Measurements from ENCODE around the gene KLF7.

The KLF7 gene

DNA sequence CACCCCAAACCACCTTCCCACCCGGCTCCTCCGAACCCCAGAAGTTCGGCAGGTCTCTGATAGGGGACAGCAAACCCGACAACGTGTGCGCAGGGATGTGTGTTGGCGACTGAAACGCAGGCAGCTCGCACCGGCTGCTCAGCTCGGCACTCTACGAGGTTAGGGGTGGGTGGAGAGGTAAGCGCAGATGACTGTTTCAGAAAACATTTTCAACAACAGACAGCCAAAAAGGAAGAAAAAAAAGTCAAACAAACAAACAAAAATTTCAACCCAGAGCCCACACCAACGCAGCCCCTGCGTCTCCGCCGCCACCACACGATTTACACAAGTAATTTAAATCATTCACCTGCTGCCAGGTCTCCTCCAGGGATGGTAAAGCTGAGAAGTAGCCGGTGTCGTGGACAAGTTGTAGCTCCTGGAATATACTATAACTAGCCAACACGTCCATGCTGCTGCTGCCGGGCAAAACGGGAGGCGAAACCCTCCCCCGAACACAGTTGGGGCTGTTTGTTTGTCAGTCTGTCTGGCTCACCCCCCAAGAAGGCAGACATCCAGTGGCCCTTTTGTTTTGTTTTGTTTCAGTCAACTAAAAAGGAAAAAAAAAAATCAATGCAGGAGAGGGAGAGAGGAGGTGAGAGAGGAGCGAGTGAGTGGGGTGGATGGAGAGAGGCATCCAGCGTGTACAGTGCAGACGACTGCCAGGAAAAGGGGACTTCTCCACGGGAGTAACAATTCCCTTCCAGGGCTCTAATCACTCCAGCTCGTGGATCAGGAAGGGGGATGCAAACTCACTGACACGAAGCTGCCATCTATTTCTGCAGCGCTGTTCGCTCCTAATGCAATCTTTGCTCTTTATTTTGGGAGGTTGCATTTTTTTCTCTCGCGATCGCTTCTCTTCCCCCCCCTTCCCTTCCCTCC, at the start of gene KLF7:
TSS of gene KLF7 (minus strand) at position 828 of the 918 bp plus-strand sequence. CDS start at position 448, 380 bp downstream.
- peak; percentile 35 to 52 (median 44) for DNase-seq (ENCODE audit: low read depth in 3 of 3)

DNA sequence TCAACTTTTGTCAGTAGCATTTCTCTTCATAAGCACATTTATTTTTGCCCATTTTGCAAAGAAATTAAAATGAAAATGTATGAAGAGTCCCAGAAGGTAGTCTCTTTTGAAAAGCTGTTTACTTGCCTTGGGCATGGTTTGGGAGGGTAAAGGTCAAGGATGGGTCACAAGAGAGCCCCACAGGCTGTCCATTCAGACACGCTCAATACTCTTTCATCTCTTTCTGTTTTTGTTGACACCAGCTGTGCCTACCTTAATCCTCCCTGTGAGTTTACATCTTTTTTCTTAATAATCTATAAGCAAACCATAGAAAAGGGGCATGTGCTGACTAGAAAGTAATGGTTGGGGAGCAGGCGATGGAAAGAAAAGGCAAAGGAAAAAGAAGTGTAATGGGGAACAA, 49.6 kb upstream of the KLF7 start:
- DNase-seq (ENCODE audit: low read depth in 3 of 3): no peak

DNA sequence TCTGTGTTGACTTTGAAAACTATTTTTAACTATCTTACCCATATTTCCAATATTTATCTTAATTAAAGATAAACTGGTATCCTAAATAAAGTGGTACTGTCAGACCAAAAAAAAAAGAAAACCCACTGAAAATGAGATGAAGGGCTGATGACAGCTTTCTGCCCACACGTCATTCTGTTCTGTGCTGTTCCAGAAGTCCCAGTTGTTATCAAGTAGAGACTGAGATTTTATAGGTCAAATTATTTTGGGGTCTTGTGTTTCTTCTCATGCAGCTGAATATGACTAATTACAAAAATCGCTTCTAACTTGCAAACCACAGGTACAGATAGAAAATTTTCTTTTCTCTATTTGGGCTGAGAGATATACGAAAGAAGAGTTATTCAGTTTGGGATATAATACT, 48.7 kb upstream of the KLF7 start:
- DNase-seq (ENCODE audit: low read depth in 3 of 3): no peak

DNA sequence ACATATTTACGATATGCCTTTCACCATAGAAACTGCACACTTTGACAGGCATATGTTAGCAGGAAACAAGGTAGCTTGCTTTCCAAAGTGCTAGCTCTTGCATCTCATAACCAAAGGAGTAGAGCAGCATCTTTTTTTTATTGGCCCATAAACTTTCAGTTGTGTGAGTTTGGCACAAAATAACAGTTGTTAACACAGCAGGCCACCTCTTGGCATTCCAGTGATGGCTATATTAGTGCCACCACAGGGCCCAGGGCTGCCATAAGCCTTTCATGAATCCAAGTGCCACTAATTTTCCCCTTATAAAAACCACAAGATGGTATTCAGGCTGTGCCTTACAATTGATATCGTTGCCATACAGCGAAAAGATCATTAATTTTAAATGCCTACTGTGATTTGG, 40.3 kb upstream of the KLF7 start:
- no peak for DNase-seq (ENCODE audit: low read depth in 3 of 3)

DNA sequence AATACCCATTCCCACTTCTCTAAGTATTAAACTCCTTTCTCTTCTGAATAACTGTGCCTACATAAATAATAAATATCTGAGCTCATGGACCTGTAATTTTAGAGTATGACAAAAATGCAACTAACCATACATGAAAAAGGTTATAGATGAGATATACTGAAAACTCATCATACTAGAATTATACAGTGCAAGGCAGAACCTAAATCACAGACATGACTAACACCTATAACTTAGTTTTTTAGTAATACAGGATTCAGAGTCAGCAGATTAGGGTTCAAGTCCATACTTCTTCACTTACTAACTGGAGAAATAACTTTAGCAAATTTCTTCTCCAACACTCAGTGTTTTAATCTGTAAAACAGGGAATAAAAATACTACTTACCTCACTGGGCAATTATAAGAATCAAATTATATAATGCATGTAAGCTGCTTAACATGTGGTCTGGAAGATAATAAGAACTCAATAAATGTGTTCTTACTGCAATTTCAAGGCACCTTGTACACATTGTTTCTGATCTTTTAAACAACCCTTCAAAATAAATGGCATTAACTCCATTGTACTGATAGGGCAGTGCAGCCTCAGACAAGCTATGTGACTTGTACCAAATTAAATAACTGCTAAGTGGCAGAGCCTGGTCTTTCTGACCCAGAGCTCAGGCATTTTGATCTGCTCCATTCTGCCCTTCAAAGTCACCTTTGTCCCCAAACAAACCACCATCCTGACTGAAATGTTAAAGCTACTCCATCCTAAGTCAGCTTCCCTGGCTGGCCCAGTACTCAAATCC, 39.6 kb upstream of the KLF7 start:
- DNase-seq (ENCODE audit: low read depth in 3 of 3): no peak

DNA sequence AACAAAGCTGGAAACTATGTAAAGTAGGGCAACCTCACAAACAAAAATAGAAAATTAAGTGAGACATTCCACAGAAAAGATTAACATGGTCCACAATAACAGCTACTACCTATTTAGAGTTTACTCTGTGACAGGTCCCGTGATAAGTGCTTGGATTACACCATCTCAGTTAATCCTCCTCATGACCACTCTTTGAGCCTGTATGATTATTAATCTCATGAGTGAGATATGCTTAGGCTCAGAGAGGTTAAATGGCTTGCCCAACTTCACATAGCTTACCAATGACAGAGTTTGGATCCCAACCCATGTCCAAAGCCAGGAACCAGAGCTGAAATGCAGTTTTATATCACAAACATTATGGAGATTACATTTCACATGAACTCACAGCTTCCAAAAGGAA, 37.3 kb upstream of the KLF7 start:
- DNase-seq (ENCODE audit: low read depth in 3 of 3): no peak

DNA sequence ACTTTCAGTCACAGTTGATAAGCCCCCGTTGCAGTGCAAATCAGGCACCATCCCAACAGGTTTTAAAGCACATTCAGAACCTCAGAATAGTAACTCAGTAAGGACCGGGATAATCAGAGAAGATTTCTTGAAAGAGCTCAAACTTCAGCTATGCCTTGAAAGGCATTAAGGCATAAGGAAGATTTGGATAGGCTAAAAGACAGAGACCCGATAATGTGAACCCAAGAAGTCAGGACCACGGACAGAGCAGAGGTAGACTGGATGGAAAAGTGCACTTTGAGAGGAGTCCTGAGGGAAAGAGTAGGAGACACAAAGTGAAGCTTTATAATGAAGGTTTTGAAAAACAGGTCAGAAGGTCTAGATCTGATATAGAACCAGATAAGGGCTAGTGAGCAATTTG, 36.9 kb upstream of the KLF7 start:
- no peak for DNase-seq (ENCODE audit: low read depth in 3 of 3)

DNA sequence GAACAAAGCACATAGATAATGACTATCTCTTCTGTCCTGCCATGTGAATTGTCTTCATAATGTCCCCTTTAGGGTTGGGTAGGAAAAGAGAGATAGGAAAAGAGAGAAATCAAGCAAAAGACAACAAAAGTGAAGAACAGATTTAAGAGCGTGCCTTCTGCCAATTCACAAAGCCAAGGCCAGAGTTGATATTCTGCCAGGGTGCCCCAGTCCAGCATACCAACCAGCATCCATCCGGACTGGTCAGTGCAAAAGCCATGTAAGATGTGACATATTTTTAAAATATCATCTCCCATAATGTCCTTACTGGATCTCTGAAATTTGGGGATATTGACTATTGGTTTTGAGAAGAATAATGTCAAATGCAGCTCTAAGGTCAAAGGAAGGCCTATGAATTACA, 35.7 kb upstream of the KLF7 start:
- DNase-seq (ENCODE audit: low read depth in 3 of 3): no peak

DNA sequence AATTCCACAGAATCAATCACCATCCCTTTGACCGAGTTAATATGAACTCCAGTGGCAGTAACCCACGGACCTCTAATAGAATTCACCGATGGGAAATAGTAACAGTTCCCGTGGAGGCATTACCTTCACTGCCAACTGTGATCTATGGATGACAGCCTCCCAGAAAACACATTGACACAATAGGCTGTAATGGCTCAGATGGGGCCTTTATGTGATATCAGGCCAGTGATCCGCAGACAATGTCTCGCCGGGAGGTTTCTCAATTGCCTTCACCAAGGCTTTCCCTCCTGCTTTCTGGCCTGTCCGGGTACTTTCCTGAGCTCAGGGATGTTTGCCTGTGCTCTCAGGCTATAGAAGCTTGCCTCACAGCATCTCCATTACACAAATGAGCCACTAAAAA, 34.4 kb upstream of the KLF7 start:
- no peak for DNase-seq (ENCODE audit: low read depth in 3 of 3)

DNA sequence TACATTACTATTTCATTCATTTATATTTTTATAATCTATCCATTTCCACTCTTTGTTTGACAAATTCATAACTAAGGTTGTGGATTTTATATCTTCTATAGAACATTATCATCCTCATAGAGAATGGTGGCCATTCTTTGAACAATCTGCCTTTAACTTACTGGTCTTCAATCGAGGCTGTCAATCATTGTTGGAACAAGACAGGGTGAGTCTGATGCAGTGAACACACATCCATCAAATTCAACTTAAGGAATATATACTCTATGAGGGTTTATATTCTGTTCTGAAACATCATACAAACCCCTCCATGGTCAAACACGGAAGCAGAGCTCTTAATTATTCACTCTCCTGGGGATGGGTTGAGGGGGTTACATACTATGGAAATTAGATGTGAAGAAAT, 28.3 kb upstream of the KLF7 start:
- DNase-seq (ENCODE audit: low read depth in 3 of 3): no peak

DNA sequence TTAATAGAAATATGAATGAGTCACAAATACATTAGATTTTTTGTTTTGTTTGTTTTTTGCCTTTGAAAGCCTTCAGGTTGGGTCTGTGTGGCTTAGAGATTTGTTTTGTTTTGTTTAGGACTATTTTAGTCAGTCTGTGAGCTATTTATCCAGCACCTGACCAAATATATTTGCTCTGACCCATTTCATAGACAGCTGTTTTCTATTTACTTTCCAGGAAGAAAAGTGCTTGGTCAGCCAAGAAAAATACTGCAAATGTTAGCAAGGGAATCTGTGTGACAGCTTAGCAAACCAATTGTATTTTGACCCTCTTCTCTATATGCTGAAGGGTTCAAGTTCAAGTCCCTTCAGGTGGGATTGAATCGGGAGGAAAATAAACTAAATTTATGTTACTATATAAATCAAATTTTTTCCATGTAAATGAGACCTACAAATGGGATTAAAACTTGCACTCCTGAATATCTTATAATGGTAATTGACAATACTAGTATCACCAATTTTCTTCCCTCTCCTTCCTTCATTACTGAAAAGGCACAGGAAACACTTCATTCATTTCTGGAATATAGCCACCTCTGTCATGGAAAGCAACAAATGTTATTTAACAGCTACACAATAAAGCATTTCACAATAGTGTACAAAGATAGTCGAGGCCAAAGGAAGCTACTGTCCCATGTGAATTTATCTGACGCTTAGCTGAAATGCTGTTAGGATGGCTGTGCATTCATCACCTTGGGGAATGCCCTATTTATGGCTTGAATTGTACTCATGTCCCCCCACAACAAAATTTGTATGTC, 23.1 kb upstream of the KLF7 start:
- DNase-seq (ENCODE audit: low read depth in 3 of 3): no peak

DNA sequence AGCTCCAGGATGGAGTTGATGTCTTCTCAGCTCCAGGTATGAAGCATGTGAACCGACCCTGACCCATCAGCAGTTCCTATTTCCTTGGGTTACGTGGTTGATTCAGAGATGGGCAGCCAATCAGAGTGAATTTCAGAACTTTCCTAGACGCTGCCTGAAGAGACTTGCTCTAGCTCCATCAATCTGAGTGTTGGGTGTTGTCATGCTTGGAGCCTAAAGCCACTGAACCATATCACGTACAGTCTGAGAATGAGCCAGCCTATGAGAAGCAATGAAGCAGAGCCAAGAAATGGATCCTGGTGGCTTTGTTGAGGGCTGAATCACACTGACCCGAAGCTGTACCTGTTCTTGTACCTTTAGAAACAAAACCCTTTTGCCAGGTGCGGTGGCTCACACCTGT, 19.6 kb upstream of the KLF7 start:
- DNase-seq (ENCODE audit: low read depth in 3 of 3): no peak

DNA sequence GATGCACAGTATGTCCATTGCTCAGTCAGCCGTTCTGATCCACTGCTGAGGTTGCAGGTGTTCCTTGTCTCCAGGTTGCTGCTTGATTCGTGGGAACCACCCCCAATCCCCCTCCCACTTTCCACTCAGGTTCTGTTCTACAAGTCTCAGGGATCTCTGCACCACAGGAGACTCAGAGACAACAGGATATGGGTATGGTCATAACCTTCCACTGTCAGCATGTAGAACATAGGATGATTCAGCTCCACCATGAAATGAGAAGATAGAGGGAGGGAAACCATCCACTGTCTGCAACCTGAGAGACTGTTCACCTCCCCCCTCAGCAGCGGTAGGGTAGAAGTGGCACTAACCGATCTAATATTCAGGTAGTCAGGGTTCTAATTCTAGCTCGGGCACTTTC, 19.0 kb upstream of the KLF7 start:
- no peak for DNase-seq (ENCODE audit: low read depth in 3 of 3)

DNA sequence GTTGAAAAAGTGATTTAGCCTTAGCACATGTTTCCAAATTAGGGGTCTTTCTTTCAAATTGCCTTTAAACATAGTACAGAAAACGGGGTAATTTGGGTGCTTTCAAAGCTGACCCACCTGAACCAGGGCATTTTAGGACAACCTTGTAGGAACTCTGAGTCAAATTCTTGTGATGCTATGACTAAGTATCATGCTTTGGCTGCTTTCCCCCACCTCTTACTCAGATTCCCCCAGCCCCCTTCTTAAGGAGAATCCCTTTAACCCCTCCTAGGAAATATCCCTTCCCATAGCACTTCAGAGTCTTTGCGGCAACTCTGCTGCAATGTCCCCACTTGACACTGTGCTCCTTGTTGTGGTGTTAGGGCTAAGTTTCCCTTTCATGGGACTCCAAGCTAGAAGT, 18.6 kb upstream of the KLF7 start:
- DNase-seq (ENCODE audit: low read depth in 3 of 3): no peak

DNA sequence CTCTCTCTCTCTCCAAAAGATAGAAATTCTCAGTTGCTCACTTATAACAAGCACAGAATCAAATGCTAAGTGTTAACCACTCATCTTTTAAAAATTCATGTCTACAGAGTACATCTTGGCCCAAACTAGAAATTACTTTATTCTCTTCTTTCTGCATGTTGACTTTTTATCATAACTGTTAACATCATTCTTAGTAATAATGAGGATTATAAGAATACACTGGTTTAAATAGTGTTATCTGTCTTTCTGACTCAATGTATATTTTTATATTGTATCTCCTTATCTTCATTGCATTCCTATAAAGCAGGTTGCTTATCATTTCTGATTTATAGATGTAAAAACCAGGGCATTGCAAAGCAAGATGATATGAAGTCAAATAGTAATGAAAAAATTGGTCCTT, 17.8 kb upstream of the KLF7 start:
- DNase-seq (ENCODE audit: low read depth in 3 of 3): no peak

DNA sequence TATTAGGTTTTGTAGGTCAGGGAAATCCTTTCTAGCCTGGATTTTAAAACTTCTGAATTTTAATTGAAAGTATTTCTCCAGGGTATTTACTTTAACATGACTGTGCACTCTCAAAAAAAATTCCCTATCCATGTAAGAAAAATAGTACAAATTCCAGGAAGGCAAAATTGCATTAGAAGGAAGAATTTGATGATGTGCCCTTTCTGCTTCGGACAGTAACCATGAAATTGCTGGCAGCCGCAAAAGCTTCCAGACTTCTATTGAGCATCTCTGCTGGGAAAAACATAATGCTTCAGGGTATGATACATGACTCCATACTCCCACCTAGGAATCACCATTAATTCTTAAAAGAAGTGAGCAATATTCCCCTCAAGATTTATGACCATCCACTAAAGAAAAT, 17.2 kb upstream of the KLF7 start:
- DNase-seq (ENCODE audit: low read depth in 3 of 3): no peak

DNA sequence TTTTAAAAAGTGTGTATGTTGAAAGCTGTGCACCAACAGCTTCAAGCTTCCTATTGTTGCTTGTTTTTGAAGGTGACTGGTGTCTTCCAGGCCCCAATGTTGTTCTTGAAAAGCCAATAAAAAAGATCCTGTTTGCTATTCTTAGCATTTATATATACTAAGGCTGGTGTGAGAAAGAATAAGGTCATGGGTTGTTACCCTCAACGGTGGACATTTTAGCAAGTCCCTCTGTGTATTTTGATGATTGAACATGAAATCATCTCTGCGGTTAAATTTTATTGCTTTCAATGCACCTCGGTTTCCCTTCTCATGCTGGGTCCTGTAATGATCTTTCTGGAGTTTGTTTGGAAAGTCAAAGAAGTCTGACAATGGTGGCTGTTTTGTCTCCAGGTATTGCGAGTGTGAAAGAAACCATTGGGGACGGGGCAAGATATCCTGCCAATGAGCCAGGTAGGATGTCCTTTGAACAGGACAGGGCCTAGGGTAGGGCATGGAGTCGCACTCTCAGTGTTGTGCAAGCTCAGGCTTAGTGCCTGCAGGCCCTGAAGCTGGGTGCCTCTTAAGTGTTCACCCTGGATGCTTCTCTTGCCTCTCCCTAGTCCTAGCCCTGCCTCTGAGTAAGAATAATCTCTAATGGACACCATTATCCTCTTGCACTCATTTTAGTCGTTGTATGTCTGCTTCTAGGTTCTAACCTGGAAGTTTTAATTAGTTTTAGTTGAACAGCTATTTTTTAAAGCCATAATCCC, 16.0 kb upstream of the KLF7 start:
- no peak for DNase-seq (ENCODE audit: low read depth in 3 of 3)

DNA sequence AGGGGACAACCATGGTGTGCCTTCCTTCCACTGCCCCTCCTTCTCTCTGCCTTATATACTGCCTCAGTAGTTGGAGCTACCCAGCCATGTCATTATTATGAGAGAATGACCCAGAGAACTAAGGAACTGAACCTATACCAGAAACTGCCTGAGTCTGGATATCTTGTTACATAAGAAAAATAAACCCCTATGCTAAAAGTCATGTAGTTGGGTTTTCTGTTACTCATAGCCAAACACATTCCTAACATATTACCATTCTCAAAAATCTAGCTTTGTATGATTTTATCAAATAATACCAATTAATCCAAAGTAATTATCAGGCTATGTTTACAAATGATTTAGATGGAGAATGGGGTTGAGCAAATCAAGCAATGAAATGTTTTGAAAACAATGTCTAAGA, 15.0 kb upstream of the KLF7 start:
- DNase-seq (ENCODE audit: low read depth in 3 of 3): no peak

DNA sequence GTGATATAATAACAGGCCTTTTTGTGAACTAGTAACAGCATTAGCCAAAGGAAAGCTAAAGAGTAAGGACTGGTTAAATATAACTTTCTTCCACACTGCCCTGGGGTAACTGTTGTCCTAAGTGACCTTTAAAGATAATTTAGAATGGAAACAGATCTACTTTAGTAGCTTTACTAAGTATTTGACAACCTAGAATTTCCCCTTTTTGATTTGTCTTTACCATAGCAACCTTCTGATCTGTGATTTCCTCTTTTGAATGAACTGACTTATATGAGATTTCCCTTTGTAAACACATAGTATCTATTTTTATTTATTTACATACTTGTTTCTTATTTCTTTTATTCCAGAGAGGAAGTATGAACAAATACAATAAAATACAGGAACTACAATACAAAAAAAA, 10.5 kb upstream of the KLF7 start:
- no peak for DNase-seq (ENCODE audit: low read depth in 3 of 3)

DNA sequence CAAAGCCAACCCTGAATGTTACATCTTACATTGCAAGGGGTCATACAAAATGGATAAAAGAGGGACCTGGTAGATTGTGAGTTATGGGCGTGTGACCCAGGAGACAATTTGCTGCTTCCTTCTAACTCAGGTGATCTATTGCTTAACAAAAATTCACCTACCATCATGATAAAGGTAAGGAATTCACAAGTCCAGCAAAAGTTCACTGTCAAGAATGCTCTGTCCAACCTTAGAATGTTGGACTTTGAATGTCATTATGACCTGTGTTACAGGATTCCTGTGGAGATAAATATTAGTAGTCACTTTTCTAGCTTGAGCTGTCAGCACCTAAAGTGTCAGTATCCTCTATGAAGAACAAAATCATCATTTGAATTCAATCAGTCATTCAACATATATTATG, 7.9 kb upstream of the KLF7 start:
- no peak for DNase-seq (ENCODE audit: low read depth in 3 of 3)

DNA sequence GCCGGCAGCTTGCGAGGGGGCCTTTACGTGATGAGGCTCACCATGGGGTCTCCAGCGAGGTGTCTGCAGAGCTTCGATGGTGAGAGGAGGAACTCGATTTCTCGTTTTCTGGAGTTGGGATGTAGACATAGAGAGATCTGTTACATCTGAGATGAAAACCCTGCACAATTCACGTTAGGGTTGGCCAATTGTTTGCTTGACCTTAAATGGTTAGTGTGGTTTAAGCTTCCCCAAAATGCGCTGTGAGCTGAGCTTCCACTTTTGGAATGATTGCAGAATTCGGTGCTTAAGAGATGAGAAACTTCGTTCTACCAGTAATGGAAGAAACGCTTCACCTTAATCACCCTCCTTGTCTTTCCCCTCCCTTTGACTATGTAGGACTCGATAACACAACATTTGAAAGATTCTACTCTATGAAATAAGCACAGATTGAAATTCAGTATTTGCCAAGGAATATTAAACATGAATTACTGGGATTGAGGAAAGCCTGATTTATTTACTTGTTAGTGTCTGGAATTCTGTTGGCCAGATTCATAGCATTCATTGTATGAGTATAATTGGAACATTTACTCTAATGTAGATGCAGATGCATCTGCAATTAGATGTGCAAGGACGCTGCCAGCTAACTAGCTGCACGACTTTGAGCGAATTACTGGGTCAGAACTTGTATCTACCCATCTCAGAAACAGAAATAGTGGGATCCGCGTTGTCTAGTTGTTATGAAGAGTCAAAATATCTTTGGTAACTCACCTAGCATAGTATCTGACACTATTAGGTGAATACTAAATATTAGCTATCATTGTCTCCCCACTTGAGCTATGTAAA, 1.6 kb upstream of the KLF7 start:
- DNase-seq (ENCODE audit: low read depth in 3 of 3): no peak

Measured in stimulated activated CD4-positive, alpha-beta T cell treated with anti-CD3 and anti-CD28 coated beads, TNF-alpha, amount 100 ng/mL, for 24 hours (primary cell).